MM.1S (cell line): ENCODE results near the gene MACROD2.

Experiments used
- DNase-seq: peaks from one replicate; pipeline ENCODE4 v3.0.0-alpha.2; 2015
- H2AFZ ChIP-seq: fragments of 300-600 bp; sonication (generic); 2 replicates; pipeline ENCODE4 v1.6.0; 2016; ENCODE audit warnings: antibody characterized with exemption, low read length
- H3F3A ChIP-seq: fragments of 300-600 bp; sonication (generic); 2 replicates; pipeline ENCODE4 v1.6.1; 2016; ENCODE audit warnings: mild to moderate bottlenecking, antibody characterized with exemption, low read length, moderate library complexity, mixed read lengths; ENCODE audit not compliant: insufficient read depth
- H3K27ac ChIP-seq: fragments of 300-600 bp; sonication (generic); 2 replicates; pipeline ENCODE4 v1.5.1; 2016; ENCODE audit warnings: mild to moderate bottlenecking, low read length
- H3K27me3 ChIP-seq: fragments of 300-600 bp; sonication (generic); replicated peaks from 2 replicates; pipeline ENCODE4 v1.6.0; 2016; ENCODE audit warnings: low read length; ENCODE audit not compliant: insufficient read depth
- H3K36me3 ChIP-seq: fragments of 300-600 bp; sonication (generic); replicated peaks from 2 replicates; pipeline ENCODE4 v1.6.1; 2016; ENCODE audit warnings: mild to moderate bottlenecking, low read length, mixed read lengths; ENCODE audit not compliant: insufficient read depth
- H3K4me1 ChIP-seq: fragments of 300-600 bp; sonication (generic); 2 replicates; pipeline ENCODE4 v1.6.1; 2016; ENCODE audit warnings: low read length, mixed read lengths
- H3K4me2 ChIP-seq: fragments of 300-600 bp; sonication (generic); 2 replicates; pipeline ENCODE4 v1.6.0; 2016; ENCODE audit warnings: low read depth, low read length
- H3K4me3 ChIP-seq: fragments of 300-600 bp; sonication (generic); 2 replicates; pipeline ENCODE4 v1.5.1; 2016; ENCODE audit warnings: low read length, mixed read lengths
- H3K79me2 ChIP-seq: fragments of 300-600 bp; sonication (generic); 2 replicates; pipeline ENCODE4 v1.6.1; 2016; ENCODE audit warnings: mixed run types, low read length, mixed read lengths
- H3K9ac ChIP-seq: fragments of 300-600 bp; sonication (generic); 2 replicates; pipeline ENCODE4 v1.6.1; 2016; ENCODE audit warnings: low read length, mixed read lengths
- H3K9me2 ChIP-seq: fragments of 300-600 bp; sonication (generic); replicated peaks from 2 replicates; pipeline ENCODE4 v1.6.1; 2016; ENCODE audit warnings: mild to moderate bottlenecking, low read length, mixed read lengths; ENCODE audit not compliant: insufficient read depth
- H3K9me3 ChIP-seq: fragments of 300-600 bp; sonication (generic); replicated peaks from 2 replicates; pipeline ENCODE4 v1.6.1; 2016; ENCODE audit warnings: mild to moderate bottlenecking, low read length, mixed read lengths; ENCODE audit not compliant: insufficient read depth
- H4K20me1 ChIP-seq: fragments of 300-600 bp; sonication (generic); 2 replicates; pipeline ENCODE4 v1.6.1; 2016; ENCODE audit warnings: mild to moderate bottlenecking, low read length, moderate library complexity, mixed read lengths; ENCODE audit not compliant: insufficient read depth
- EZH2 ChIP-seq: fragments of 300-600 bp; sonication (generic); optimal IDR thresholded peaks from 2 replicates; pipeline ENCODE3; 2017; ENCODE audit warnings: low read depth, mild to moderate bottlenecking, antibody characterized with exemption, low read length, mixed read lengths
- EZH2phosphoT487 ChIP-seq: fragments of 300-600 bp; sonication (generic); IDR thresholded peaks from 2 replicates; pipeline ENCODE4 v1.6.1; 2018; ENCODE audit warnings: antibody characterized with exemption, low read length
- TF ChIP-seq, protein P1 (sequence below): fragments of 300-600 bp; sonication (generic); IDR thresholded peaks from 2 replicates; pipeline ENCODE4 v1.5.1; 2016; ENCODE audit warnings: antibody characterized with exemption, low read length, mixed read lengths

The MACROD2 gene

DNA sequence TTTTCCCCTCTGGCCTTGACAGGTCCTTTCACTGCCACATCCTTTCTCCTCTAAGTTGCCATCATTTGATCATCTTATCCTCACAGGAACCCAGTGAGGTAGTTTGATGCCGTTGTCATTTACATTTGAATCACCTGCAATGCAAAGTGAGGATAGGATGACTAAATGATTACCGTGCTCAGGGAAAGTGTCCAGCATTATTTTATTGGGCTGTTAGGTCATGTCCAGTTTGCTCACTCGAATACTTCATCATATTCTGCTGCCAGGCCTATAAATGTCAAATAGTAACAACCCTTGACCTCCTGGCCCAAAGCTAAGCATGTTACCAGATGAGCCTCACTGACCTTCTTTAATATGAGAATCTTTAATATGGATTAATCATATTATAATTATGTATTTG is 1410.8 kb downstream of the MACROD2 start:
- Histone ChIP-seq H3K27me3 (no peaks in the 10 kb centered on the region), H3K9me3 (no peaks in the 10 kb centered on the region), H3K36me3 (no peaks in the 10 kb centered on the region), H3K27ac (no peak overlapping the region), H2AFZ (no peak overlapping the region), H3F3A (no peaks in the 10 kb centered on the region), H3K4me3 (no peak overlapping the region), H3K79me2 (no peaks in the 10 kb centered on the region), H3K4me2 (no peak overlapping the region), H4K20me1 (no peaks in the 10 kb centered on the region), H3K4me1 (no peaks in the 10 kb centered on the region), H3K9me2 (no peaks in the 10 kb centered on the region), H3K9ac (no peak overlapping the region)
- TF ChIP-seq EZH2phosphoT487: no peak
- TF ChIP-seq, protein P1, sequence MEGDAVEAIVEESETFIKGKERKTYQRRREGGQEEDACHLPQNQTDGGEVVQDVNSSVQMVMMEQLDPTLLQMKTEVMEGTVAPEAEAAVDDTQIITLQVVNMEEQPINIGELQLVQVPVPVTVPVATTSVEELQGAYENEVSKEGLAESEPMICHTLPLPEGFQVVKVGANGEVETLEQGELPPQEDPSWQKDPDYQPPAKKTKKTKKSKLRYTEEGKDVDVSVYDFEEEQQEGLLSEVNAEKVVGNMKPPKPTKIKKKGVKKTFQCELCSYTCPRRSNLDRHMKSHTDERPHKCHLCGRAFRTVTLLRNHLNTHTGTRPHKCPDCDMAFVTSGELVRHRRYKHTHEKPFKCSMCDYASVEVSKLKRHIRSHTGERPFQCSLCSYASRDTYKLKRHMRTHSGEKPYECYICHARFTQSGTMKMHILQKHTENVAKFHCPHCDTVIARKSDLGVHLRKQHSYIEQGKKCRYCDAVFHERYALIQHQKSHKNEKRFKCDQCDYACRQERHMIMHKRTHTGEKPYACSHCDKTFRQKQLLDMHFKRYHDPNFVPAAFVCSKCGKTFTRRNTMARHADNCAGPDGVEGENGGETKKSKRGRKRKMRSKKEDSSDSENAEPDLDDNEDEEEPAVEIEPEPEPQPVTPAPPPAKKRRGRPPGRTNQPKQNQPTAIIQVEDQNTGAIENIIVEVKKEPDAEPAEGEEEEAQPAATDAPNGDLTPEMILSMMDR: no peak
- no peak for TF ChIP-seq EZH2
- DNase-seq: no peak

DNA sequence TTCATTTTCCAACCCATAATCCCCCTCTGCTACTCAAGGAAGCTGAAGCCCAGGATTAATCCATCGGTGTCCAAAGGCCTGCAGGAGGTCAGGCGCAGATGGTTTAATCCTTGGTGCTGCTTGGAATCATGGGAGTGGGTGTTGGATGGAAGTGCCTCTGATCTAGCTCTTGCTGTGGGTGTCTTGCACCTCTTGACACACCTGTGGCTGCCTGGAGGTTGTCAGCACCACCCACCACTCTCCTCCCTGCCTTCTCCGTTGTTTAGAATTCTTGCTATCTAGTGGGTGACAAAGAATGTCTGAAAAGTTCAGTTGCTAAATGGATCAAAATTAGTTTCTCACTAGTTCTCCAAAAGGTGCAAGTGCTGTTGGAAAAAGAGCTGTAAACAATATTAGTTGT is 1416.5 kb downstream of the MACROD2 start:
- Histone ChIP-seq H3K36me3 (no peaks in the 10 kb centered on the region), H3K4me2 (no peak overlapping the region), H3K27ac (no peak overlapping the region), H3K9me3 (no peaks in the 10 kb centered on the region), H3K4me3 (no peak overlapping the region), H3F3A (no peaks in the 10 kb centered on the region), H4K20me1 (no peaks in the 10 kb centered on the region), H3K79me2 (no peaks in the 10 kb centered on the region), H2AFZ (no peak overlapping the region), H3K27me3 (no peaks in the 10 kb centered on the region), H3K4me1 (no peaks in the 10 kb centered on the region), H3K9ac (no peak overlapping the region), H3K9me2 (no peaks in the 10 kb centered on the region)
- TF ChIP-seq EZH2 (no peak), EZH2phosphoT487 (no peak)
- TF ChIP-seq, protein P1: no peak
- no peak for DNase-seq

DNA sequence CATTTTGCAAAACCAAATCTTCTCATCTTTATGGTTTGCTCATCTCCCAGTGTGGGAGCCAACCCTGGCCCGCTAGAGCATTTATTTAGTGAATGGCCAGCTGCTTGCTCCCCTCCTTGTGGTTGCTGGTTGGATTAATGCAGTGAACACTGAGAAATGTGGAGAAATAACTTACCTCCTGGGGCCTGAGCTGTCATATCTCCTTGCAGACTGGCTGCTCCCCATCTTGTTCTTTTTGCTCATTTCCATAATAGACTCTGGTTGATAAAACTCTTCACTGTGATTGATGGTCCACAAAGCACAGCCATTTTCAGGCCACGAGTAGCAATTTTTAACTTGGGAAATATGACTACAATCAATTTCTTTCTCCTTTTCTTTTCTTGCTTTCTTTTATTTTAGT is 1420.6 kb downstream of the MACROD2 start:
- Histone ChIP-seq H3K27me3 (no peaks in the 10 kb centered on the region), H3K9me3 (no peaks in the 10 kb centered on the region), H3K27ac (no peak overlapping the region), H4K20me1 (no peaks in the 10 kb centered on the region), H3K9me2 (no peaks in the 10 kb centered on the region), H3K4me1 (no peaks in the 10 kb centered on the region), H3K4me3 (no peak overlapping the region), H3K79me2 (no peaks in the 10 kb centered on the region), H3K9ac (no peak overlapping the region), H3K4me2 (no peak overlapping the region), H2AFZ (no peak overlapping the region), H3K36me3 (no peaks in the 10 kb centered on the region), H3F3A (no peaks in the 10 kb centered on the region)
- TF ChIP-seq EZH2 (no peak), EZH2phosphoT487 (no peak)
- TF ChIP-seq, protein P1: no peak
- no peak for DNase-seq

DNA sequence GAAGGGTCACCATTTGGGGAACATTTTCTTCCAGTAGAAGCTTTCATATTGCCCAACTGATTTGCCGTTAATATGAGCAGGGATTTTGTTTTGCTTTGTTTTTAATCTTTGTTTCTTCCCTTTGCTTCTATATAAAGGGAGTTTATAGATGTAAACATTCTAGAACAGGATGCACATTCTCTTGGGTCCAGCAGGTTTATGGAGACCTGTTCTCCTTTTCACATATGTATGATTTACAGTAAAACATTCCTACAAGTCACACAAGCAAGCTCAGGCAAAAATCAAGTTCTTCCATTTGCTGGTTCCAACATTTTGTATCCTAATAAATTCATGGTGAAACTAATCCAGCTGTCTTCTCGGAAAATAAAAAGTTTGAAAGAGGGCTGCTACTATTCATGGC is 1424.5 kb downstream of the MACROD2 start:
- DNase-seq: no peak
- H3K36me3 ChIP-seq: no peaks in the 10 kb centered on the region
- no peak overlapping the region for H2AFZ ChIP-seq
- H3K27me3 ChIP-seq: no peaks in the 10 kb centered on the region
- no peaks in the 10 kb centered on the region for H4K20me1 ChIP-seq
- H3K4me2 ChIP-seq: no peak overlapping the region
- TF ChIP-seq EZH2 (no peak), EZH2phosphoT487 (no peak)
- TF ChIP-seq, protein P1: no peak
- no peaks in the 10 kb centered on the region for H3K9me3 ChIP-seq
- no peak overlapping the region for H3K9ac ChIP-seq
- H3K27ac ChIP-seq: no peak overlapping the region
- H3K79me2 ChIP-seq: no peaks in the 10 kb centered on the region
- H3F3A ChIP-seq: no peaks in the 10 kb centered on the region
- no peak overlapping the region for H3K4me3 ChIP-seq
- H3K9me2 ChIP-seq: no peaks in the 10 kb centered on the region
- H3K4me1 ChIP-seq: no peaks in the 10 kb centered on the region
